H1 (cell line): ENCODE measurements around the gene COMMD1. TPM values are rescaled to one million over a fixed set of nuclear protein-coding genes. Genes with fewer than 3 reads are reported as not detected.

Experiments
- CTCF ChIA-PET: fragments of 300-600 bp; sonication (Branson Sonifier 250); formaldehyde crosslinking; loops from one replicate; lab custom pipeline; 2021; ENCODE audit not compliant: partially characterized antibody; lab: Charles Lee
- POLR2A ChIA-PET: fragments of 300-600 bp; sonication (Branson Sonifier 250); formaldehyde crosslinking; loops from one replicate; lab custom pipeline; 2021; ENCODE audit warnings: inconsistent platforms; ENCODE audit not compliant: partially characterized antibody; lab: Charles Lee
- DNase-seq, 2 experiments: peaks; one replicate each; pipeline versions ENCODE4 v3.0.0 to v3.0.0-alpha.2; 2010 to 2022; ENCODE audit warnings: low spot score in 2 of 2, low read depth in 1 of 2, mixed read lengths in 1 of 2
- FAIRE-seq: peaks from 2 replicates; lab custom pipeline; 2011; peaks lifted over from hg19 to GRCh38; lab: Jason Lieb, UNC
- H2AFZ ChIP-seq: 2 replicates; pipeline ENCODE4 v1.8.1; 2012; ENCODE audit warnings: low read length, inconsistent platforms
- H2AK5ac ChIP-seq: 2 replicates; pipeline ENCODE4 v1.6.1; 2013; ENCODE audit warnings: low read depth, low read length
- H2BK120ac ChIP-seq: replicated peaks from 2 replicates; pipeline ENCODE3; 2013; ENCODE audit warnings: low read depth, low read length, inconsistent platforms
- H2BK12ac ChIP-seq: 2 replicates; pipeline ENCODE4 v1.6.1; 2013; ENCODE audit warnings: low read depth, low read length
- H2BK15ac ChIP-seq: 2 replicates; pipeline ENCODE4 v1.6.1; 2013; ENCODE audit warnings: low read length
- H2BK20ac ChIP-seq: 2 replicates; pipeline ENCODE4 v1.6.1; 2013; ENCODE audit warnings: low read length
- H2BK5ac ChIP-seq: 2 replicates; pipeline ENCODE4 v1.6.1; 2013; ENCODE audit warnings: low read depth, low read length
- H3K14ac ChIP-seq: 2 replicates; pipeline ENCODE4 v1.6.1; 2013; ENCODE audit warnings: inconsistent platforms; ENCODE audit not compliant: insufficient read length
- H3K18ac ChIP-seq: 2 replicates; pipeline ENCODE4 v1.6.1; 2013; ENCODE audit warnings: low read length; ENCODE audit errors: extremely low read depth
- H3K23ac ChIP-seq: 2 replicates; pipeline ENCODE4 v1.6.1; 2013; ENCODE audit warnings: inconsistent platforms; ENCODE audit not compliant: insufficient read length
- H3K23me2 ChIP-seq: 2 replicates; pipeline ENCODE4 v1.6.1; 2013; ENCODE audit warnings: low read depth, low read length
- H3K27ac ChIP-seq: 2 replicates; pipeline ENCODE4 v1.6.1; 2011; ENCODE audit warnings: low read depth, low read length, inconsistent platforms
- H3K27me3 ChIP-seq, 4 experiments: replicated peaks in 1 of 4; 1 replicate in 1 of 4; 2 replicates in 3 of 4; pipeline versions ENCODE4 v1.6.1 to v1.8.1; 2011 to 2013; ENCODE audit warnings: low read length in 3 of 4, mild to moderate bottlenecking in 3 of 4, inconsistent platforms in 2 of 4, mixed read lengths in 2 of 4, moderate library complexity in 1 of 4; ENCODE audit not compliant: control insufficient read depth in 3 of 4, insufficient read depth in 3 of 4; ENCODE audit errors: extremely low read depth in 1 of 4
- H3K36me3 ChIP-seq, 4 experiments: 2 replicates each; pipeline versions ENCODE4 v1.6.1 to v1.8.1; 2011 to 2013; ENCODE audit warnings: mild to moderate bottlenecking in 4 of 4, low read length in 3 of 4, moderate library complexity in 2 of 4, control low read depth in 1 of 4, inconsistent platforms in 1 of 4; ENCODE audit not compliant: insufficient read depth in 4 of 4, control insufficient read depth in 2 of 4
- H3K4ac ChIP-seq: replicated peaks from 2 replicates; pipeline ENCODE3; 2013; ENCODE audit warnings: low read length, low read depth, mixed read lengths, inconsistent platforms; ENCODE audit not compliant: insufficient read length
- H3K4me1 ChIP-seq, 4 experiments: replicated peaks in 1 of 4; 1 replicate in 1 of 4; 2 replicates in 3 of 4; pipeline versions ENCODE4 v1.6.1 to v1.8.1; 2011 to 2013; ENCODE audit warnings: low read length in 3 of 4, inconsistent platforms in 2 of 4, mixed read lengths in 1 of 4; ENCODE audit not compliant: insufficient read depth in 4 of 4, control insufficient read depth in 3 of 4
- H3K4me2 ChIP-seq, 2 experiments: 2 replicates each; pipeline versions ENCODE4 v1.6.1 to v1.8.1; 2011 to 2013; ENCODE audit warnings: low read depth in 2 of 2, low read length in 2 of 2, control low read depth in 1 of 2, inconsistent platforms in 1 of 2, mild to moderate bottlenecking in 1 of 2; ENCODE audit not compliant: insufficient read depth in 1 of 2
- H3K4me3 ChIP-seq, 4 experiments: fragments of 200-600, 300-600 bp in 1 of 4; sonication (generic), shearing (Covaris generic), sonication (Bioruptor Twin) in 1 of 4; 2 replicates each; pipeline versions ENCODE4 v1.5.1 to v1.8.1; 2011 to 2016; ENCODE audit warnings: low read length in 4 of 4, low read depth in 3 of 4, control low read depth in 2 of 4, inconsistent platforms in 2 of 4, mild to moderate bottlenecking in 2 of 4, mixed read lengths in 1 of 4, moderate library complexity in 1 of 4; ENCODE audit not compliant: insufficient read depth in 2 of 4; ENCODE audit errors: extremely low read depth in 1 of 4
- H3K56ac ChIP-seq: replicated peaks from 2 replicates; pipeline ENCODE3; 2013; ENCODE audit warnings: low read depth, mild to moderate bottlenecking, mixed read lengths, low read length, inconsistent platforms; ENCODE audit not compliant: insufficient read length
- H3K79me1 ChIP-seq: 2 replicates; pipeline ENCODE4 v1.6.1; 2013; ENCODE audit warnings: low read depth, low read length, control low read depth
- H3K79me2 ChIP-seq, 2 experiments: 2 replicates each; pipeline versions ENCODE4 v1.6.1 to v1.8.1; 2012 to 2013; ENCODE audit warnings: low read length in 2 of 2, mild to moderate bottlenecking in 2 of 2, inconsistent platforms in 1 of 2; ENCODE audit not compliant: insufficient read depth in 2 of 2, control insufficient read depth in 1 of 2
- H3K9ac ChIP-seq, 4 experiments: replicated peaks in 1 of 4; 1 replicate in 1 of 4; 2 replicates in 3 of 4; pipeline versions ENCODE4 v1.6.1 to v1.8.1; 2011 to 2013; ENCODE audit warnings: low read depth in 3 of 4, low read length in 3 of 4, control low read depth in 2 of 4, mild to moderate bottlenecking in 2 of 4, moderate library complexity in 2 of 4, inconsistent platforms in 1 of 4; ENCODE audit errors: extremely low read depth in 1 of 4
- H3K9me3 ChIP-seq, 2 experiments: 2 replicates each; pipeline versions ENCODE4 v1.6.1 to v1.8.1; 2012 to 2013; ENCODE audit warnings: mild to moderate bottlenecking in 2 of 2, moderate library complexity in 2 of 2, control low read depth in 1 of 2, inconsistent platforms in 1 of 2, low read depth in 1 of 2, low read length in 1 of 2, mixed read lengths in 1 of 2; ENCODE audit not compliant: insufficient read depth in 2 of 2
- H4K20me1 ChIP-seq, 2 experiments: replicated peaks in 1 of 2; 2 replicates each; pipeline versions ENCODE3 to v1.8.1; 2011 to 2013; ENCODE audit warnings: inconsistent platforms in 2 of 2, low read length in 2 of 2, mild to moderate bottlenecking in 1 of 2; ENCODE audit not compliant: insufficient read depth in 2 of 2, control insufficient read depth in 1 of 2
- H4K5ac ChIP-seq: 2 replicates; pipeline ENCODE4 v1.6.1; 2013; ENCODE audit warnings: low read length, low read depth, mixed read lengths, inconsistent platforms; ENCODE audit not compliant: insufficient read length
- H4K8ac ChIP-seq: 2 replicates; pipeline ENCODE4 v1.8.0; 2013; ENCODE audit warnings: mild to moderate bottlenecking, moderate library complexity, low read length, inconsistent platforms; ENCODE audit not compliant: insufficient read depth; ENCODE audit errors: extremely low read depth
- H4K91ac ChIP-seq: replicated peaks from 2 replicates; pipeline ENCODE3; 2013; ENCODE audit warnings: low read length, mixed read lengths, inconsistent platforms; ENCODE audit not compliant: insufficient read length
- ATF2 ChIP-seq: IDR thresholded peaks from 2 replicates; pipeline ENCODE4 v1.6.1; 2012; ENCODE audit warnings: low read length, inconsistent platforms
- CBX5 ChIP-seq: fragments of 300-800, 300-1000 bp; sonication (generic); IDR thresholded peaks from 2 replicates; pipeline ENCODE4 v1.7.1; 2016; ENCODE audit warnings: antibody characterized with exemption, low read length, low read depth
- CHD2 ChIP-seq: IDR thresholded peaks from 2 replicates; pipeline ENCODE4 v1.6.1; 2012; ENCODE audit warnings: low read length, improper control_type of control experiment
- CTCF ChIP-seq, 3 experiments: IDR thresholded peaks; 1 replicate in 2 of 3; 2 replicates in 1 of 3; pipeline versions ENCODE4 v1.5.1 to v1.6.1; 2011; ENCODE audit warnings: low read length in 3 of 3, mild to moderate bottlenecking in 3 of 3, inconsistent platforms in 2 of 3, low read depth in 1 of 3, moderate library complexity in 1 of 3; ENCODE audit not compliant: insufficient read depth in 1 of 3; ENCODE audit errors: control extremely low read depth in 1 of 3
- EZH2 ChIP-seq: fragments of 200-600 bp; sonication (generic); IDR thresholded peaks from 2 replicates; pipeline ENCODE4 v1.7.1; 2012; ENCODE audit warnings: low read depth, mild to moderate bottlenecking, moderate library complexity, low read length, inconsistent platforms; ENCODE audit not compliant: severe bottlenecking
- HDAC6 ChIP-seq: IDR thresholded peaks from one replicate; pipeline ENCODE4 v1.7.1; 2012; ENCODE audit warnings: low read depth, mild to moderate bottlenecking, inconsistent platforms, low read length, moderate library complexity
- PHF8 ChIP-seq: fragments of 200-600 bp; sonication (generic); conservative IDR thresholded peaks from 2 replicates; pipeline ENCODE4 v1.7.1; 2012; ENCODE audit warnings: low read depth, mild to moderate bottlenecking, inconsistent platforms, low read length, moderate library complexity
- POLR2AphosphoS5 ChIP-seq: IDR thresholded peaks from 2 replicates; pipeline ENCODE4 v1.6.1; 2011; ENCODE audit warnings: low read depth, low read length
- RBBP5 ChIP-seq: IDR thresholded peaks from 2 replicates; pipeline ENCODE4 v1.7.1; 2012; ENCODE audit warnings: low read depth, mild to moderate bottlenecking, inconsistent platforms, low read length, moderate library complexity, borderline replicate concordance
- RFX5 ChIP-seq: IDR thresholded peaks from 2 replicates; pipeline ENCODE4 v1.6.1; 2011; ENCODE audit warnings: low read depth, low read length, improper control_type of control experiment, borderline replicate concordance
- WGBS, 2 experiments: shearing (Covaris generic) in 1 of 2; methylation state at CpG; one replicate each; pipeline versions ENCODE4 v1.1.6 to v1.1.7; 2013 to 2015; ENCODE audit warnings: low lambda C conversion rate in 2 of 2, mixed read lengths in 2 of 2, inconsistent platforms in 1 of 2, low coverage in 1 of 2, missing lambda C conversion rate in 1 of 2; ENCODE audit not compliant: insufficient replicate concordance in 2 of 2, insufficient coverage in 1 of 2, insufficient read length in 1 of 2; ENCODE audit errors: extremely low coverage in 1 of 2, missing lambda C conversion rate in 1 of 2; 5-methylcytosine and 5-hydroxymethylcytosine counted together
- polyA plus RNA-seq, 7 experiments: library from polyadenylated mRNA; depleted of rRNA in 3 of 7; stranded (reverse) in 5 of 7; unstranded in 2 of 7; fragments of >200 nt in 5 of 7; fragments of 200-250 nt in 2 of 7; gene quantifications; 1 replicate in 5 of 7; 2 replicates in 1 of 7; 4 replicates in 1 of 7; pipeline versions ENCODE4 v1.2.1 to v1.2.3, GENCODE V29; 2011 to 2013; ENCODE audit warnings: missing spikeins in 2 of 7, mixed read lengths in 2 of 7
- total RNA-seq: library from RNA; stranded (reverse); fragmentation: NEBNext Ultra II Directional; extraction: Animal tissue kit (Norgen Biotek cat#: 25700); gene quantifications from 2 replicates; pipeline ENCODE4 v1.2.1, GENCODE V29; 2021

Gene COMMD1
- total and polyA plus RNA-seq, 2 of the 8 experiments (the other 6 are each of a cell fraction or from before 2014, with no cell fraction given) = 23.5 to 28.3 TPM

- ChIA-PET POLR2A (no interaction called here), CTCF (no interaction called here)
- 92% methylated on average over 3 of the region's 3 CpGs; no CpG with 5 or more reads in 1 of the 2 experiments for WGBS, 2 experiments
- TF ChIP-seq EZH2 (no peak), RFX5 (no peak), CTCF (IDR thresholded peaks at IDR 0.05; ENCODE audit: control extremely low read depth in 1 of 3, insufficient read depth in 1 of 3, low read depth in 1 of 3, low read length in 3 of 3) (no peak), PHF8 (no peak), RBBP5 (no peak), POLR2AphosphoS5 (no peak), CBX5 (no peak), ATF2 (no peak), HDAC6 (no peak), CHD2 (no peak)
These were observed 124.4 kb downstream of the COMMD1 start for GRCh38 chr2:62029910-62030309.

More at GRCh38 chr2:62029910-62030309, 124.4 kb downstream of the COMMD1 start:
- H3K9ac ChIP-seq = no peak overlapping the region
- H3K27ac ChIP-seq = no peak overlapping the region
- H3K9me3 ChIP-seq = no peaks in the 10 kb centered on the region
- no peaks in the 10 kb centered on the region for H3K79me1 ChIP-seq
- H2BK20ac ChIP-seq = no peak overlapping the region
- H3K4me1 ChIP-seq = peaks cover 0 to 2% (median 0%) of the 10 kb centered on the region in 4 experiments; a peak in 1 of 7 replicates
- no peak overlapping the region for H2BK15ac ChIP-seq
- no peaks in the 10 kb centered on the region for H3K23me2 ChIP-seq
- H2AK5ac ChIP-seq = no peak overlapping the region
- DNase-seq = no peak
- H3K79me2 ChIP-seq = no peaks in the 10 kb centered on the region
- H3K56ac ChIP-seq = no peak overlapping the region
- no peak overlapping the region for H2BK12ac ChIP-seq
- H4K20me1 ChIP-seq = no peaks in the 10 kb centered on the region
- no peak overlapping the region for H2BK120ac ChIP-seq
- H3K14ac ChIP-seq = no peak overlapping the region
- H2BK5ac ChIP-seq = no peak overlapping the region
- H4K91ac ChIP-seq = no peak overlapping the region
- no peaks in the 10 kb centered on the region for H3K36me3 ChIP-seq
- H3K27me3 ChIP-seq = no peaks in the 10 kb centered on the region
- H3K23ac ChIP-seq = no peak overlapping the region
- H3K18ac ChIP-seq = no peak overlapping the region
- H4K5ac ChIP-seq = no peak overlapping the region
- no peak overlapping the region for H3K4me2 ChIP-seq
- no peak overlapping the region for H3K4me3 ChIP-seq
- no peak overlapping the region for H3K4ac ChIP-seq
- H2AFZ ChIP-seq = no peak overlapping the region
- no peak overlapping the region for H4K8ac ChIP-seq
- FAIRE-seq = peak; percentile 45
